H54 (cell line): ENCODE data around the gene GHRHR.
A peak's percentile ranks its signal among the peaks of the same experiment; 100 is the strongest.

Experiments used
- DNase-seq: peaks from one replicate; pipeline ENCODE4 v3.0.0; 2011; ENCODE audit warnings: low spot score, mixed read lengths; ENCODE audit not compliant: insufficient read length
- FAIRE-seq: peaks from 3 replicates; lab custom pipeline; 2011; peaks lifted over from hg19 to GRCh38; lab: Jason Lieb, UNC
- POLR2A ChIP-seq: IDR thresholded peaks from 2 replicates; pipeline ENCODE4 v1.6.1; 2011; ENCODE audit warnings: low read depth, mild to moderate bottlenecking, low read length

Gene GHRHR

DNA sequence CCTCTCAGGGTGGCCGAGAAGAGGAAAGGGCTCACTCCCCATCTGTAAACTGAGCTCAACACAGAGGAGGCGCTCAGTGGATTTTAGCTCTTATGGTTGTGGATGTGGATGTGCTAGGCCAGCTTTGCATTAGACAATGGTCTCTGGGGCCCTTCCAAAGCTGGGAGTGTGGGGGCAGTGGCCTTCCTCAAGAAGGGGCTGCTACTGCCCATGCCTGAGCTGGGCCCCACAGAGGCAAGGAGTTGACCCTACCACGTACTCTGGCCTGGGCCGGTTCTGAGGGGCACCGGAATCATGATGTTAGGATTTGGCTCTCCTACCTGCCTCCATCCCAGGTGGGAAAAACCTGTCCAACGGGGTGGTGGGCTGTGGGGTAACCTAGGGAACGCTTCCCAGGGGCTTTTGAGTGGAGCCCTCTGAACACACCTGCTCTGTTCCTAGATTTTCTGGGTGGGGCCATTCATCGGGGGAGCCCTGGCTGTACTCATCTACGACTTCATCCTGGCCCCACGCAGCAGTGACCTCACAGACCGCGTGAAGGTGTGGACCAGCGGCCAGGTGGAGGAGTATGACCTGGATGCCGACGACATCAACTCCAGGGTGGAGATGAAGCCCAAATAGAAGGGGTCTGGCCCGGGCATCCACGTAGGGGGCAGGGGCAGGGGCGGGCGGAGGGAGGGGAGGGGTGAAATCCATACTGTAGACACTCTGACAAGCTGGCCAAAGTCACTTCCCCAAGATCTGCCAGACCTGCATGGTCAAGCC lies 40.6 kb upstream of the GHRHR start:
- no peak for TF ChIP-seq POLR2A
- FAIRE-seq (no peak), DNase-seq (no peak)

DNA sequence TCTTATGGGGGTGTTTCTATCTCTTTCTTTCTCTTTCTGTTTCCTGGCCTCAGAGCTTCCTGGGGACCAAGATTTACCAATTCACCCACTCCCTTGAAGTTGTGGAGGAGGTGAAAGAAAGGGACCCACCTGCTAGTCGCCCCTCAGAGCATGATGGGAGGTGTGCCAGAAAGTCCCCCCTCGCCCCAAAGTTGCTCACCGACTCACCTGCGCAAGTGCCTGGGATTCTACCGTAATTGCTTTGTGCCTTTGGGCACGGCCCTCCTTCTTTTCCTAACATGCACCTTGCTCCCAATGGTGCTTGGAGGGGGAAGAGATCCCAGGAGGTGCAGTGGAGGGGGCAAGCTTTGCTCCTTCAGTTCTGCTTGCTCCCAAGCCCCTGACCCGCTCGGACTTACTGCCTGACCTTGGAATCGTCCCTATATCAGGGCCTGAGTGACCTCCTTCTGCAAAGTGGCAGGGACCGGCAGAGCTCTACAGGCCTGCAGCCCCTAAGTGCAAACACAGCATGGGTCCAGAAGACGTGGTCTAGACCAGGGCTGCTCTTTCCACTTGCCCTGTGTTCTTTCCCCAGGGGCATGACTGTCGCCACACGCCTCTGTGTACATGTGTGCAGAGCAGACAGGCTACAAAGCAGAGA lies 39.9 kb upstream of the GHRHR start:
- FAIRE-seq (no peak), DNase-seq (no peak)
- TF ChIP-seq POLR2A = no peak

DNA sequence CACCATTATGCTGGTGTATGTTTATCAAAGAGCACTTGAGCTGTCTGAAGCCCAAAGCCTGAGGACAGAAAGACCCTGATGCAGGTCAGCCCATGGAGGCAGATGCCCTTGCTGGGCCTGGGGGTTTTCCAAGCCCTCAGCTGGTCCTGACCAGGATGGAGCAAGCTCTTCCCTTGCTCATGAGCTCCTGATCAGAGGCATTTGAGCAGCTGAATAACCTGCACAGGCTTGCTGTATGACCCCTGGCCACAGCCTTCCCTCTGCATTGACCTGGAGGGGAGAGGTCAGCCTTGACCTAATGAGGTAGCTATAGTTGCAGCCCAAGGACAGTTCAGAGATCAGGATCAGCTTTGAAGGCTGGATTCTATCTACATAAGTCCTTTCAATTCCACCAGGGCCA lies 39.1 kb upstream of the GHRHR start:
- TF ChIP-seq POLR2A = no peak
- FAIRE-seq = no peak
- no peak for DNase-seq

DNA sequence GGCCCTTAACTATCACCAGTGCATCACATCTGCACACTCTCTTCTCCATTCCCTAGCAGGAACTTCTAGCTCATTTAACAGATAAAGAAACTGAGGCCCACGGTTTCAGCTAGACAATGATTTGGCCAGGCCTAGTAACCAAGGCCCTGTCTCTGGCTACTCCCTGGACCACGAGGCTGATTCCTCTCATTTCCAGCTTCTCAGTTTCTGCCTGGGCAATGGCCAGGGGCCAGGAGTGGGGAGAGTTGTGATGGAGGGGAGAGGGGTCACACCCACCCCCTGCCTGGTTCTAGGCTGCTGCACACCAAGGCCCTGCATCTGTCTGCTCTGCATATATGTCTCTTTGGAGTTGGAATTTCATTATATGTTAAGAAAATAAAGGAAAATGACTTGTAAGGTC lies 38.6 kb upstream of the GHRHR start:
- no peak for TF ChIP-seq POLR2A
- FAIRE-seq (no peak), DNase-seq (no peak)

DNA sequence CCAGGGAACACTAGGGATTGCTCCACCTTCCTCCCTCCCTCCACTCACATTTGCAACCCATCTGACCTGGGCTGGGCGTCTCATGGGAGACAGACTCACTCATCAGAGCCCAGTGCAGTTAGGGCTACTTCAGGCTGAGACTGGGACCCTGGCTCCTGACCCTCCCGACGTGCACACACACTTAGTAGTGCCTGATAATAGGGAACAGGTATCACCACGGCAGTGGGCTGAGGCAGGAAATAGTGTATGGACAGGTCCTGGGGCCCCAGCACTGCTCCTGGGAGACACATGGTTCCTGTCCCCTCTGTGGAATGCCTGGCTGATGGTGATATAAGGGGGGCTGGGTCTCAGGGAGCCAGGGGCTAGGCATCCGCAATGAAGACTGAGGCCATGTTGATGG lies 37.8 kb upstream of the GHRHR start:
- no peak for TF ChIP-seq POLR2A
- DNase-seq (no peak), FAIRE-seq (no peak)

DNA sequence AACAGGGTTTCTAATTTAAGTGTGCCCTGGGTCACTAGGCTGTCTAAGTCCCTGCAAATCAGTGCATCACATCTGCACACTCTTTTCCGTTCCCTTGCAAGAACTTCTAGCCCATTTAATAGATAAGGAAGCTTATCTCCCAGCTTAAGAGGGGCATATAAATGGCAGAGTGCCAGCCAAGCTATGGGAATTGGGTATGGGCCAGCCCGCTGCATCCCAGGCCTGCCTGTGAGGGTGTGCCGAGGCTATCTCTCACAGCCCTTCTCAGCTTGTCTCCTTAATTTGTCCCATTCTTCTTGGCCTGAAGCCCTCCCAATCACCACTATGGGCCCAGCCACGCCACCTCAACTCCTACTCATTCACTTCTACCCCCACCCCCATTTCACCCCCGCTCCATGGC lies 37.4 kb upstream of the GHRHR start:
- no peak for TF ChIP-seq POLR2A
- no peak for FAIRE-seq
- no peak for DNase-seq

DNA sequence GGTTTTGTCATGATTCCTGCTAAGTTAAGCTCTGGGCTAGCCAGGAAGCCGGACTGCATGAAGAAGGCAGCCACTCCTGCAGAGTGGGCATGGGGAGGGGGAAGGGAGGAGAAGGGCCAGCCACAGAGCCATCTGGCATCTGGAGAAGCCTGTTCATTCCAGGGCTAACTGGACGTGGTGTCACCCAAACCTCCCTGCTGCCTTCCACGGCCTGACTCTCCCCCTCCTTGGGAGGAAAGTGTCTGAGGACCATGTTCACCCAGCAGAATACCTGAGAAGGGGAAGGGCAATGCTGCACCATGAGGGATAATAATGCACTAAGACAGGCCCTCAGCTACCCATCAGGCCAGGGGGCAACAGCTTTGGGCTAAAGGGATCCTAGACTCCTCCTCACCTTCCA lies 36.7 kb upstream of the GHRHR start:
- no peak for TF ChIP-seq POLR2A
- FAIRE-seq (no peak), DNase-seq (no peak)

DNA sequence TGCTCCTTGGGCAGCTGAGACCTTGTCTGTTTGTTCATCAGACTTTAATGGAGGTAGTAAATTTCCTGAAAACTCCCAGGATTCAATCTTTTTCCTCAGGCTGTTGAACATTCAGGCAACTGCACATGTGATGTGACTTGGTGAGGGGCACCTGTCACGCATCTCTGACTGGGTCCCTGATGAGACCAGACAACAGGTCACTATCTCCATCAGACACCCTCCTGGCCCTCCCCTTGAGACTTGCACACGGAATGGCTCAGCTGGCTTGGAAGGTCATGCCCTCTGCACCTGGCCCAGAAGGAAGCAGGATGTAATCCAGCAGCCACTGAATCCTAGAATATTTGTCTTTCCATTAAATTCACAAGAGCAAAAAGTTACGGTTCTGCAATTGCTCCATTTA lies 36.2 kb upstream of the GHRHR start:
- no peak for FAIRE-seq
- no peak for TF ChIP-seq POLR2A
- DNase-seq = peak; percentile 1

DNA sequence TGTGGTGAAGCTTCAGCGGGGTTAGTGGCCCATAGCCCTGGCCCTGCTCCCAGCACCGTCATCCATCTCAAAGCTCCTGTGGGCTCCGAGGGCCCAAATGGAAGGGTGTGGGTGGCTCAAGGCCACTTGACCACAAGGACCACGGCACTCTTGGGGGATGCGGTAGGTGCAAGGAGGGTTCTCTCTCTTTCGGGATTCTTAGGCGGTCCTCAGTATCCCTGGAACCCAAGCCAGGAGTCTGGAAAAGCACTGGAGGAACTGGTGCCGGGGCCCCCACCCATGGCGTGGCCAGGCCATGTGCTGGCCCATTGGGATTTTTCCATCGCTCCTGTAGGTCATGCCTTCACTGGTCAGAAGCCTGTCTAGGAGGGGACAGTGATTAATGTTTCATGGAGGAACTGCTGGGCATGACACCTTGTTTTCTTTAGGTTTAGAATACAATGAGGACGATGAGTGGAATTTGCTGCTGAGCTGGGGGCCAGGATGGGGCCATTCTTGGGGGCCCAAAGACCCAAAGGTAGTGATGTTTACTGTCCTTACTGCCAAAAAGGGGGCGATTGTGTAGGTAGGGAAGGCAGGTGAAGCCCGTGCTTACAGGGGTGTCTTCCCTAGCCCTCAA lies 35.4 kb upstream of the GHRHR start:
- DNase-seq (no peak), FAIRE-seq (no peak)
- TF ChIP-seq POLR2A = no peak

DNA sequence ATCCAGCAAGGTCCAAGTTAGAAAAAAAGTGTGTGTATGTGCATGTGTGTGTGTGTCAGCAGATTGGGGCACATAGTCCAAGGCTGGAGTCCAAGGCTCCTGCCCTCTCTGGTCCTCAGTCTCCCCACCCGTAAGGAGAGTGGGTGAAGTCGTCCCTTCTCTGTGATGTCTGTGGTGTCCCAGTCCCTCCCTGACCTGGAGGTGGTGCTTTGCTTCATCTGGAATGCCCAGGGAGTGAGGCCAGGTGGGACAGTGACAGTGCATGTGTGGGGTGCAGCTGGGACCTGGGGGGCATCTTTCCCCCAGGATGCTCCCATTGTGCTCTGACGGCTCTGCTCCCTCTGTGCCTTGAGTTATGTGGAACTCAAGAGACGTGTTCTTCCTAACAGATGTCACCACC lies 34.1 kb upstream of the GHRHR start:
- TF ChIP-seq POLR2A = no peak
- no peak for FAIRE-seq
- peak; percentile 2 for DNase-seq

DNA sequence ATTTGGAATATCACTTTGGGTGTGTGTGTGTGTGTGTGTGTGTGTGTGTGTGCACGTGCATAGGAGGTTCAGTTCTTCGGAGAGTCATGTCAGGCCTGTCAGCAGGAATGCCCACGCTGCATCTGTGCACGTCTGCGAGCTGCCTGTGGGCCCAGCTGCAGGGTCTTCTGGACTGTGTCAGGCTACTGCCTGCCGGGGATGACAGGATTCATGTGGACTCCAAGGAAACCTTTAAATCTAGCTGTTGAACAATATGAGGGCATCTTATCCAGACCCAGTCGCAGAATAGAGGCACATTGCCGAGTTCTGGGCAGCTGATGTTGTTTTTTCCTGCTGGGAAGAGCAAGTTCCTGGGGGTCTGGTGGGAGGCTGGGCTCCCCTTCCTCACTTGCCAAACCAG lies 33.1 kb upstream of the GHRHR start:
- DNase-seq (no peak), FAIRE-seq (no peak)
- no peak for TF ChIP-seq POLR2A

DNA sequence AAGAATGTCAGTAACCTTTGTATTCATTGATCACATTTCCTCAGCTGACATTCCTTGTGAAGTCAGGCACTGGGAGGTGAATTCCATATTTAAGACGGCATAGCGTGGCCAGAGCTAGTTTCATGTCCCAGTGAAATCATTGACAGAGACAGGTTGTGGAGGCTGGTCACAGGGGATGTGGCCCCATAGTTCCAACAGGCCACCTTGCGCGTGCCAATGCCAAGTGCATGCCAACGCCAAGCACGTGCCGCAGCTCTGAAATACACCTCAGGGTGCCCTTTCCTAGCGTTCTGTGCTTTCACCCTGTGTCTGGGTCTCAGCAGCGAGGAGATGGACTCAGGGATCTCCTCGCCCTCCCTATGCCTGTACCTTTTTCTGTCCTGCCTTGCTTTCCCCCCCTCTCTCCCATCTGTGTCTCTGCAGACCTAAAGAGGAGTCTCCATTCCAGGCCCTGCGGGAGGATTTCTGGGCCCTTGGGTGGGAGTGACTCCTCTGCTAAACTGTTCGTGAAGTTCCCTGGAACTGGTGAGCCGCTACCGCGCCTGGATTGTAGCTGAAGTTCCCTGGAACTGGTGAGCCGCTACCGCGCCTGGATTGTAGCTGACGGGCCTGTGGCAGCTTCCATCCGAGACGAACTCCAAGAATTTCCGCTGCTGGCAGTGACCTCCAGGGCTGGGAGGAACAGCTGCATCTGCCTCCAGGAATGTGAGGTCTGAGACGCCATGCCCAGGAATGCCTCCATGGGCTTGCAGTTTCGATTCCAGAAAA lies 32.4 kb upstream of the GHRHR start:
- DNase-seq (peak; percentile 6), FAIRE-seq (no peak)
- TF ChIP-seq POLR2A = no peak

DNA sequence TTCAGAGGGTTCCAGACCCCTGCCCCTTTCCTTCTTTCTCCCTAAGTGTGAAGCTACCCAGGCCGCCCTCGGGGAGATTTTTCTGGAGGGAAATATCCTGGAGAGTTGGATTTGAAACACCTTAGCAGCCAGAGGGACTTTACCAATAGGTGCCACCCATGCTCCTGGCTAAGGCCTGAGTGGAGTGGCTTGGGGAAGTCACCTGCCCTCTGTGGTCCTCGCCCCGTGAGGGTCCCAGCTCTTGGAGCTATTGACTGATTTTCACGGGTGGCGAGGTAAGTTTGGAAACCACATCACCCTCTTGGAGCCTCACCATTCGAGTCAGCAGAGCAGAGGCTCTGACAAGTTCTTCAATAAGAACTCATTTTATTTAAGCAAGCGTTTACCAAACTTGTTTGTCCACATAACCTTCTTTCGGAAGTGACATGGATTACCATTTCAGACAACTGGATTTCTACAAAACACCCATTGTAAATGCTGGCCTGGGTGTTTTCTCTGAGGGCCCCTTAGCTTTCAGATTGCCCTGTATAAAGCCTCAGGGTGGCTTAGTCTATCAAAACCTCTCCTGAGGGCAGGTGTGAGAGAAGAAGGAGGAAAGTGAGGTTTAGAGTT lies 31.7 kb upstream of the GHRHR start:
- TF ChIP-seq POLR2A = no peak
- no peak for DNase-seq
- no peak for FAIRE-seq

DNA sequence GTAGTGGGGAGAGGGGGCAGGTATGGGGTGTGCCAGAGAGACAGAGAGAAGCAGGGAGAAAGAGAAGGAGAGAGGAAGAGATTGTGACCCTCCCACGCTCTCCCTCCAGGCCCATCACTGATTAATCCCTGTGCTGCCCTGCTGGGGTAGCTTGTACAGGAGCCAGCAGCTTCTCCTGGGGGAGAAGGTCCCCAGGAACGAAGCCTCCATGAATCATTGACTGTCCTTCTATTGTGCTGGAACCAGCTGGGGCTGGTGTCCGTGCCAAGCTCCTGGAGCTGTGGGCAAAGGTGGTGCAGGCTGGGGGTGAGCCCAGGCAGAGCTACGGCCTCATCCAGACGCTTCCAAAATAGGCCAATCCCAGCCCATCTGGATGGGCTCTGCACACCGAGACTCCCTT lies 31.2 kb upstream of the GHRHR start:
- no peak for TF ChIP-seq POLR2A
- FAIRE-seq (no peak), DNase-seq (peak; percentile 4)
